DMS53 treated with DMSO at 0.1 percent for 48 hours (cell line): Measurements from ENCODE around the gene ARID3B.
"Not testable (repeated sequence)": the region's sequence is repeated elsewhere in the genome, so short reads cannot be mapped to it uniquely, and the experiment has no call there.

ENCODE experiments used
- DNase-seq: peaks from one replicate; lab custom pipeline; 2025; ENCODE audit not compliant: unreplicated experiment; lab: John Stamatoyannopoulos, UW

The ARID3B gene

GRCh38 chr15:74565381-74566085, 24.5 kb downstream of the ARID3B start:
- no peak for DNase-seq

DNA sequence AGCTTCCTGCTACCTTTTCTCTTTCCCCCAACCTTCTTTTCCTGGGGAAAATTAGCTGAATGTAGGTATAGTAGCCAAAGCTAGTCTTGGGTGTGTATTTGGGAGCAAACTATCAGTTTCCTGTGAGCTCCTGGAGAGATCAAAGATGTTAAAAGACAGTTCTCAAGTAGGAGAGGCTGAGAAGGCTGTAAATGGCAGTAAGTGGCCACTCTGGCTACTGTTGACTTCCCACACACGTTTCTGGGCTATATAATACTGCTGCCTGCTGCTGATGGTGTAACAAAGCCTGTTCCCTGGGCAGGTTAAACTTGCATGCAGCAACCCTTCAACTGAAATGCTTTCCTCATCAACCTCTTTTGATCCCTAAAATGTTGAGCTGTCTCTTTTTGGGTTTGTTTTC, 27.6 kb downstream of the ARID3B start:
- no peak for DNase-seq

- no peak for DNase-seq
Measured at GRCh38 chr15:74569731-74570070, 28.7 kb downstream of the ARID3B start.

- DNase-seq: no peak
Measured at GRCh38 chr15:74571191-74571590, 30.2 kb downstream of the ARID3B start.

DNA sequence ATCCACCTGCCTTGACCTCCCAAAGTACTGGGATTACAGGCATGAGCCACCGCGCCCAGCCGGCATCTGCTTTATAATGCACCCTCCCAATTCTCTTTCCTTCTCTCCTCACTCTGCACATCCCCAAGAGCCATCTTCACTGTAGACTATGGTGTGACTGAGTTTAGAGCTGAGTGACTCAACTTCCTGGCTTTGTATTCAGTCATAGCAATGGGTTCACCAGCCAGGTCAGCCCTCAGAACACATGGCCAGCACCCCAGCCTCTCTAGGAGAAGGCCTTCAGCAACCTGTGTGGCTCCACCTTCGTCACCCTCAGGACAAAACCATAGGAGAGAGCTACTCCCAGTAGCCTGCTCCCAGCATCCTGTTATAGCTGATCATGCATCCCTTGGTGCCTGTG, 33.0 kb downstream of the ARID3B start:
- no peak for DNase-seq

- DNase-seq: no peak
Measured at GRCh38 chr15:74578496-74578994, 37.5 kb downstream of the ARID3B start.

- no peak for DNase-seq
Measured at GRCh38 chr15:74579001-74579400, 38.0 kb downstream of the ARID3B start.

DNA sequence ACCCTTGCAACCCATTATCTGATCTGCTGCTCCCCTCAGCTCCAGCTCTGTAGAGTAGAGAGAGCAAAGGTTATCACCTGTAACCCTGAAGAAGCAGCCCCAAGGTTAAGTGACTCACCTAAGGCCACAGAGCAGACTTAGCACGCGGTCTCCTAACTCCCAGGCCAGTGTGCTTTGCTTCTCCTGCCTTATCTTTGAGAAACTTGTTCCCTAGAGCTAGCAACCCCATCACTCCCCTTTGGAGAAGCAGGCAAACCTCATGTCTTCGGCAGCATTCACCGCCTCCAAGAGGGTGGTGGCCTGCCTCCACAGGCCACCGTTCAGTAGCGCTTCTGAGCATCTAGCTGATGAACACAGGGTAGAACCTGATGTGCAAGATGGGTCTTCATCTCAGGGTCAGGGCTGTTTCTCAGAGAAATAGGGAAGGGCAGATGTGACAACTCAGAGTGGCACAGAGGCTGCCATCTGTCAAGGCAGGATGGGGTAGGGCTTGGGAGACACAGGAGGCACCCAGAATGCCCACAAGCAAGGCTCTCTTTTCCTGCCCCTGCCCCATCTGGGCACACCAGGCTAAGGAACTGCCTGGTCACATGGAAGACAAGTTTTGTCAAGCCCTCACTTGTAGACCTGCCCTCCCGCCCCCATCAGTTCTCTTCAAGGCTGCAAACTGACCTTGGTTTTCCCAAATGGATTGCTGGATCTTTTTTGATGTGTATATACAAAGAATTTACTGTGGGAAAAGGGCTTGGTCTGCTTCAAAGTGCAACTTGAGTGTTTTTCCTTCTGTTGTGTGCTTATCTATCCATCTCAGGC, 39.7 kb downstream of the ARID3B start:
- no peak for DNase-seq

DNA sequence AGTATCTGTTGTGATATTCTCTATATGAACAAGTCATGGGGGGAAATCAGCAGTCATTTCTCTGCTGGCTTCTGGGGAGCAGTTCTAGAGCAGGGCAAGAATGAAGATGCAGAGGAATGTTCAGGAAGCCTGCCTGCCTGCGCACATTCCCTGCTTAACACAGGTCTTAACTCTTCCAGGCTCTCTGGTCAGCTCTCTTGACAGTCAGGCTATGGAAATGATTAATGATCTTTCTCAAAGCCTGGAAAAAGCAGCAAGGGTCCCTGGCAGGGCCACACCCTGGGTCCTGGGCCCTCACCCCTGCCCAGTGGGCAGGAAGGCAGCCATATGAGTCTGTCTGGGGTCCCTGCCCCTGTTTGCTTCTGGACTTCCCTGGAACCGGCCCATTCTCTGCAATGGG, 43.2 kb downstream of the ARID3B start:
- no peak for DNase-seq

DNA sequence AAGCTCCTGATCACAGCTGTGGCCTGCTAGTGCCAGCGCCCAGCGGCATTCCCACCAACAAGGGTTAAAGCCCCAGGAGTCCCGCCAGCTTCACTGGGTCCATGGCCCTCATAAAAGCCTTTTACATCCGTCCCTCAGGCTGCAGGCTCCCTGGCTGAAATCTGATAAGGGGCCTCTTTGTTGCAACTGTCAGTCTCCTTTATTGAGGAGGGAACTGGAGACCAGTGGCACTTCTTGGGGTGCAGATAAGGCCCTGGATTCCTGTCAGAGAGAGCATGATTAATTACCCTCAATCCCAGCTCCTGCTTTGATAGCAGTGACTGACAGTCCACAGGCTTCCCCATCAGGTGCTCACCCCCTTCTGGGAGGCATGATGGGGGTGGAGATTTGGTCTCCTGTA, 43.8 kb downstream of the ARID3B start:
- DNase-seq: no peak

- DNase-seq: no peak
Measured at GRCh38 chr15:74585191-74585590, 44.2 kb downstream of the ARID3B start.

DNA sequence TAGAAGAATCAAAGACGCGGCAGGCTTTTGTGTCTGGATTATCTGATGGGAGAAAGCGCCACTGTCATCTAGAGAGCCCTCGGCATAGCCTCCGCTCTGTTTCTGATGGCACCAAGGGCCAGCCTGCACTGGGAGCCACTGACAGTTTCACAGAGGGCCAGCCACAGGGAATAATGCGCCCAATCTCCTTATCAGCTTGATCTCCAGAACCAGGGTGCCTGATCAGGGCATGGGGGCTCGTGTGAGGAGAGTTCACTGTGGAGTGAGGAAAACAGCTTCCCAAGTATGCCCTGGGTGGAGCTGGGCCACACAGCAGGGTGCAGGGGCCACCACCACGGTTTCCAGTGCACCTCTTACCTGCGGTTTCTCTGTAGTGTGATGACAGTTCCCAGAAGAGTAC, 44.8 kb downstream of the ARID3B start:
- no peak for DNase-seq

- no peak for DNase-seq
Measured at GRCh38 chr15:74589826-74590225, 48.8 kb downstream of the ARID3B start.

DNA sequence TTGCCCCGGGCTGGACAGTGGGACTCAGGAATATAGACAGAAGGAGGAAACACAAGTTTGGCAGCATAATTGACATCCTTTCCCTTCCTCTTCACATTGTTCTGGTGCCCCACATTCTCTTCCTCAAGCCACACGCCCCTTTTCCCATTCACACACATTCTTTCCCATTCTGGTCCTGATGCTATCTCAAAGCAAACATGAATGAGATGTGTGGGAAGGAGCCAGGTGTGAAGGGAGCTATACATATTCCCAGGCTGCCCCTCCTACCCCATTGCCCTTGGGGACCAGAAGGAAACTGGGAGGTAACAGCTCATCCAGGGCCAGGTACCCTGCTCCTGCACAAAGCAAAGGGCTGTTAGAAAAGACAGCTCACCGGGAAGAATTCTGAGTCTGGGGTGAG, 51.2 kb downstream of the ARID3B start:
- no peak for DNase-seq

DNA sequence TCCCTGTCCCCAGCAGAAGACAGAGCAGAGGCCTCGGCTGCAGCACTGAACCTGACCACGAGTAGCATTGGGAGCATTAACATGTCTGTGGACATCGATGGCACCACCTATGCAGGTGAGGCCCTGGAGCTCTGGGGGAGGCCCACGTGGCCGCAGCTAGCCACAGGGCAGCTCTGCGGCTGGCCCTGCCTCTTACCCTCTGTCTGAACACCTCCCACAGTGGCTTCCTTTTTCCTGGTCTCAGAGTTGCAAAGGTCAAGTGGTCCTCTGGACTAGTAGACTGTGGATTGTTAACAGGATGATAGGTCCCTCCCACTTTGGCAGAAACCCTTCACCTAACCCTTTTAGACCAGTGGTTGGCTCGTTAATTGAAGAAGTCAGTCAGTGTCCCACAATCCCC, 52.1 kb downstream of the ARID3B start:
- peak; percentile 56 for DNase-seq

DNA sequence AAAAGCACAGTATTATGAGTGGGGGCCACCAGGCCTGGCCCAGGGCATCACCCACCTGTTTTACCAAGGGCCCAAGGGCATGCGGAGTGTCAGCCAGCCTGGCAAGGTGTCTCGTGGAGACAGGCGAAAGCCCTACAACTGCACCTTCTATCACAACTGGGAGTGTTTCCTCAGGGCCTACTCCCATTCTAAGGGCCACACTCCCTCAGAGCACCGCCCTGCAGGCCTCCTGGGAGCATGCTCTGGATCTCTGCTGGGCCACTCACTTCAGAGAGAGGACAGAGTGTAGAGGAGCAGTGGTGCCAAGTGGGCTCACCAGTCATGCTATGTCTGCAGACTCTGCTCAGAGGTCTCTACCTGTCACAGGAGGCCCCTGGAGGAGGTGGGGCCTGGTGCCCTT, 53.4 kb downstream of the ARID3B start:
- DNase-seq: no peak

DNA sequence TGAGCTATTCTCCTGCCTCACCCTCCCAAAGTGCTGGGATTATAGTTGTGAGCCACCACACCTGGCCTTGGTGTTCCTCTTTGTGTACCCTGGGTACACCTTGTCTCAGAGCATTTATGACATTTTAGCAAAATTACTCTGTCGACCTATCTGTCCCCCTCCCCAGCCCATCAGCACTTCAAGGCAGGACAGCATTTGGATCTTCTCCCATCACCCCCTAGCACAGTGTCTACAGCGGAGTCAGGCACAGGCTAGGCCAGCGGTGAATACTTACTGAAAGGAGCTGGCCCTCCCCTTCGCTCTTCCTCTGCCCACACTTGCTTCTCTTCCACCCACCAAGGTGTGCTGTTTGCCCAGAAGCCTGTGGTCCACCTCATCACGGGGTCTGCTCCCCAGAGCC, 54.3 kb downstream of the ARID3B start:
- no peak for DNase-seq

DNA sequence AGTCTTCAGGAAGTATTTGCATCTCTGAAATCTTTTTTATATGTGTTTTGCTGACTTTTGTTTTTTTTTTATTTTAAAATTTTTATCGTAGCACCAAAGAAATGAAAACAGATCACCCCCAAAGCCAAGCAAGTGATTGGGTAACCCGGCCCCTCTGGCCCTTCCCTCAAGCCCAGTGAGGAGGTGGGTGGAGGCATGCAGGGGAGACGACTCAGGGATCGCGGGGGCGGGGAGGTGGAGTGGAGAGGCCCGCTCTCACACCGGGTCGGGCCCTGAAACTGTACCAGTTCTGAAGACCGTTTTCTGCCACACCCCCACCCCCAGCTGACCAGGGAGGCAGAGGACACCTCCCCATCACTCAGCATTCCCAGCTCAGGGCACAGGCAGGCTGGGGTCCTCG, 55.7 kb downstream of the ARID3B start:
- DNase-seq: not testable (repeated sequence)

GRCh38 chr15:74597146-74597705, 56.2 kb downstream of the ARID3B start:
- not testable (repeated sequence) for DNase-seq

DNA sequence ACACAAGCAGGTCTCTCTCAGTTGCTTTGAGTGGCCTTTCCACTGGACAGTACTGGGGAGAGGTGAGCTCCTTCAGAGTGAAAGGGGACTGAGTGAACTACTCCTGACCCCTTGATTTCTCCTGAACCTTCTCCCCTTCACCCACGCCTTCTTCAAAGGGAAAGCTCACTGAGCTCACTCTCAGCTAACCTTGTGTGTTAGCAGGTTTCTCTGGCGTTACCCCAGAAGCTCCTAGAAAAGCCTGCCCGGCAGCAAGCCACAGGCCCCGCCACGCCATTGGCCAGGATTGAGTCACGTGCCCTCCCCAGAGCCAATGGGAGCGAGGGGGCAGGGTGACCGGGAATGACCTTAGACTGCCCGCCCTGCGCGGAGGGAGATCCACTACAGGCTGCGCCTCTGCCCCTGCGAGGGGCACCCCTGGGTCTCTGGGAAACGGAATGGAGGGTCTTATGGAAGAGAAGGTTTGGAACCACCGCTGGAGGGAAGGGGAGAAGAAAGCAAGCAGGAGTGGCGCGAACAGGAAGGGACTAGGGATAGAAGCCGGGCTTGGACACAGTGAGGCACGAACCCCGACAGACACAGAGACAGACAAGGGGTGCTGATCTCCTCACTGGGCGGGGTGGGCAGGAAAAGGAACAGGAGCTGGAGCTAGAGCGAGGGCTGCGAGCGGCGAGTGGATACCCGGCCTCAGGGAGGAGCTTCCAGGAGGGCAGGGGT, 57.3 kb downstream of the ARID3B start:
- DNase-seq: peak; percentile 83

DNA sequence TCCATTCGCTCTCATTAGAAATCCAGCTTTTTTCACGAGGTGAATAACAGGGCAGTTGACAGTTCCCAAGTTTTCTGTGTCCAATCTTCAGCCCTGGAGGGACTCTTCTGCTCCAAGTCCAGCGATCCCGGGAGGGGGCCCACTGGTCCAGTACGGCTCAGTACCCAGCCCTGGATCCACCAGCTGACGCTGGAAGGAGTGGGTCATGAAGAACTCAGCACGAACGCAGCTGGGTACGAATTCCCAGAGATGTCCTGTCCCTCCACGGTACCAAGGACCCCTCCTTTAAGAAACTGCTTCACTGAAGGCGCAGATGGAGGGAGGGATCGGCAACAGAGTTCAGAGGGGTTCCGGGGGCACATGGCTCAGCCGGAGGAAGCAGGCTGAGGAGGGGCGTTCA, 58.1 kb downstream of the ARID3B start:
- no peak for DNase-seq
